ENCODE data around the gene CCNYL1.
"Not testable (repeated sequence)": the region's sequence is repeated elsewhere in the genome, so short reads cannot be mapped to it uniquely, and the experiment has no call there.

Gene CCNYL1

DNA sequence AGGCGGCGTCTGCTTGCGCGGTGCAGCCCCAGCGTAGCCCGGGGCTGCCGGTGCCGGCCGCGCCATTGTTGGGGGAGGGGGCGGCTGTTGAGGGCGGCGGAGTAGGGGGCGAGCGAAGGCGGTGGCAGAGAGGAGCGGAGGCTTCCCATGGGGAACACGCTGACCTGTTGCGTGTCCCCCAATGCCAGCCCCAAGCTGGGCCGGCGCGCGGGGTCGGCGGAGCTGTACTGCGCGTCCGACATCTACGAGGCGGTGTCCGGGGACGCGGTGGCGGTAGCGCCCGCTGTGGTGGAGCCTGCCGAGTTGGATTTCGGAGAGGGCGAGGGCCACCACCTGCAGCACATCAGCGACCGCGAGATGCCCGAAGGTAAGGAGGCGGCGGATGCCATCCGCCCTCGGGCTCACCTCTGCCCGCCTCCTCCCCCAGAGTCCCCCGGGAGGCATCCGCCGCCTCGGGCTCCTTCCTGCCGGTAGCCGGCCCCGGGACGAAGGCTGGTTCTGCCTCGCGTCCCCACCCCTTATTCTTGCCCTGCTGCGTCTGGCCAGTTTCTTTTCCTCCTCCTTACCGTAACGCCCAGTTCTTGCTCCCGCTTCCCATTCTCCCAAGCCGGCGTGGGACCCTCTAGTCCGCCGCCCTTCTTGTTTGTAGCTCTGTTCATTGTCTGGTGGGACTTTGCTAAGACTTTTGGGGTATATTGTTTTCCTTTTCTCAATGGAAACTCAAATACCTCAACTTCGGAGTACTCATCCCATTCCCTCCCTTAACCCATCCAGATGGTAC, 500 bp downstream of the CCNYL1 start:
- in situ Hi-C loops (cut with MboI; ENCODE audit: low sequenced_read_pairs), result no loop called here
- DNase-seq (ENCODE audit: low spot score in 2 of 2), result peak; percentile 49 to 68

DNA sequence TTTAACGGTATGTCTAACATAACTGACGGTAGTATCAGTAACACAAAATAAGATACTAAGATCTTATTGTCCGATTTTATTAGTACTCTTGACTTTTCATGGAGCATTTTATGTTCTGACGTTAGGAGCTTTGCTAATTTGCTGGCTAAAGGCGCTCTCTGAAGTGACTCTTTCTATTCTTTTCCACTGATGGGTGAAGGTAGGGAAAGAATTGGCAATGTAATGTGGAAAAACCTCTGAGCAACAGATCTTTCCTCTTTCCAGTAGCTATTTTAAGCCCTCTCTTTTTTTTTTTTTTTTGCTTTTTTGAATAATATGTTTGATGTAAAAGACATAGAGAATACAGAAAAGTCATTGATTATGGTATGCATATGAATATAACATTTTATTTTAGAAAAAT, 4.6 kb downstream of the CCNYL1 start:
- Histone ChIP-seq H3K4me3 (no peak overlapping the region), H3K36me3 (replicated peaks) (no peaks in the 10 kb centered on the region), H3K9me3 (no peaks in the 10 kb centered on the region), H3K4me1 (no peaks in the 10 kb centered on the region), H3K27me3 (ENCODE audit: low read depth) (no peaks in the 10 kb centered on the region)
- no peak for DNase-seq (ENCODE audit: low spot score in 2 of 2)
- in situ Hi-C loops (cut with MboI; ENCODE audit: low sequenced_read_pairs), result no loop called here

More for the DNA sequence above, 500 bp downstream of the CCNYL1 start:
- Histone ChIP-seq H3K4me1 (peaks cover 6% of the 10 kb centered on the region), H3K4me3 (peak overlapping the region; percentile 87), H3K27me3 (ENCODE audit: low read depth) (no peaks in the 10 kb centered on the region), H3K9me3 (no peaks in the 10 kb centered on the region), H3K36me3 (replicated peaks) (no peaks in the 10 kb centered on the region)

DNA sequence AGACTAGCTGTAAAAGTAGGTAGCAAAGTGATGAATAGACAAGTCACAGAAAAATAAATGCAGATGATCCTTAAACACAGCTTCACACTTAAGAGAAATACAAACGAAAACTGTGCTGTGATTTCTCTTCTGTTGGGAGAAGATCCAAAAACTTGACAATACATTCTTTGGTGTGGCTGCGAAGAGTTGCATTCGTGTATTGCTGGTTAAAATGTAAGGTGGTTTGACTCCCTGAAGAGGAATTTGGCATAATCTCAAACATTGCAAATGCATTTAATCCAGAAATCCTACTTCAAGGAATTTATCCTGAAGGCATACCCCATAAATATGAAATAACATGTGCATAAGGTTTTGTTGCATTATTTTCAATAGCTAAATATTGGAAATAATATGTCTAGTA, 7.1 kb downstream of the CCNYL1 start:
- no peaks in the 10 kb centered on the region for H3K27me3 ChIP-seq (ENCODE audit: low read depth)
- peaks cover 12% of the 10 kb centered on the region for H3K4me1 ChIP-seq
- H3K4me3 ChIP-seq, result no peak overlapping the region
- in situ Hi-C loops (cut with MboI; ENCODE audit: low sequenced_read_pairs), result no loop called here
- no peaks in the 10 kb centered on the region for H3K36me3 ChIP-seq (replicated peaks)
- no peak for DNase-seq (ENCODE audit: low spot score in 2 of 2)
- H3K9me3 ChIP-seq, result no peaks in the 10 kb centered on the region

DNA sequence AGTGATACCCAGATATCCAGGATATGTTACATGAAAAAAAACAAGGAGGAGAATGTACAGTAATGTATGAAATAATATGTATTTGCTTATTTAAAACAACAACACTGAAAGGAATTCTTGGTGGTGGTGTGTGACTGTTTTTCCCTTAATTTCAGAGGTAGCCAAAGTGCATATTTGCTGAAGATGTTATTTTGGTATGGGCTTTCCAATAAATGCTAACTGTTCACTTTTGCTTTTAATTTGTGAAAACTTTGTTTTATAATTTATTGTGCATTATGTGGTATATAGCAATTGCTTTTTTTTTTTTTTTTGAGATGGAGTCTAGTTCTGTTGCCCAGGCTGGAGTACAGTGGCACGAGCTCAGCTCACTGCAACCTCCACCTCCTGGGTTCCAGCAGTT, 7.6 kb downstream of the CCNYL1 start:
- Histone ChIP-seq H3K9me3 (no peaks in the 10 kb centered on the region), H3K36me3 (replicated peaks) (no peaks in the 10 kb centered on the region), H3K27me3 (ENCODE audit: low read depth) (no peaks in the 10 kb centered on the region), H3K4me3 (no peak overlapping the region), H3K4me1 (peaks cover 12% of the 10 kb centered on the region)
- in situ Hi-C loops (cut with MboI; ENCODE audit: low sequenced_read_pairs), result no loop called here
- DNase-seq (ENCODE audit: low spot score in 2 of 2), result no peak

DNA sequence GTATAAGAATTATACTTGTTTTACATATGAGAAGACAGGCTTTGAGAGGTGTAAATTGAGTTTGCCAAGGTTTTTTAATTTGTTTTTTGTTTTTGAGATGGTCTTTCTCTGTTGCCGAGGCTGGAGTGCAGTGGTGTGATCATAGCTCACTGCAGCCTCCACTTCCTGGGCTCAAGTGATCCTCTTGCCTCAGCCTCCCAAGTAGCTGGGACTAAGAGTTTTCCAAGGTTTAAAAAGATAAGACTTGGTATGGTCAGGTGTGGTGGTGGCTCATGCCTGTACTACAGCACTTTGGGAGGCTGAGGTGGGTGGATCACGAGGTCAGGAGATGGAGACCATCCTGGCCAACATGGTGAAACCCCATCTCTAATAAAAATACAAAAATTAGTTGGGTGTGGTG, 8.2 kb downstream of the CCNYL1 start:
- H3K4me1 ChIP-seq, result peaks cover 12% of the 10 kb centered on the region
- DNase-seq (ENCODE audit: low spot score in 2 of 2); H3K27me3 ChIP-seq (ENCODE audit: low read depth); in situ Hi-C loops (cut with MboI; ENCODE audit: low sequenced_read_pairs); H3K36me3 ChIP-seq (replicated peaks); H3K9me3 ChIP-seq; H3K4me3 ChIP-seq: not testable (repeated sequence)

DNA sequence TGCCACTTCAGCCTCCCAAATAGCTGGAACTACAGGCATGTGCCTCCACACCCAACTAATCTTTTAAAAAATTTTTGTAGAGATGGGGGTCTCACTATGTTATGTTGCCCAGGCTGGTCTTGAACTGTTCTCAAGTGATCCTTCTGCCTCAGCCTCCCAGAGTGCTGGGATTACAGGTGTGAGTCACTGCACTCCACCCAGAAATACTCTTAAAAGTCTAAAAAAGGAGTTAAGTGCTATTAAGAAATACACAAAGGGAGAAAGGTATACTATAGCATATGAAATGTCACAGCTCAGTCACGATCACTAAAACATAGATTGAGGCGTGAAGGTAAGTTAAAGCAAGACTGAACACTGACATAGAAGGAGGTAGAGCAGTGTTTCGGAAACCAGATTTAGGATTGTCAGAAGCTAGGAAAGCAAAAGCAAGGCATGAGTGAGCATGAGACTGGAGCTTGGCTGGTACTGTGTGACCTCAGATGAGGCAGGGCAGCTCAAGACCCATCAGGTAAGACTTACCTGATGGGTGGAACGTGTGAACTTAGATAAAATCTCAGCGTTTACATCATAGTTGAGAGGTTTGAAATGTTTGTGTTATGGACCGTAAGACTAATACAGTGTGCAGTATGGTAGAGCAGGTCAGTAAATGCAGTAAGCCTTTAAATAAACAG, 9.2 kb downstream of the CCNYL1 start:
- no peak for DNase-seq (ENCODE audit: low spot score in 2 of 2)
- Histone ChIP-seq H3K4me3 (no peak overlapping the region), H3K36me3 (replicated peaks) (no peaks in the 10 kb centered on the region), H3K9me3 (no peaks in the 10 kb centered on the region), H3K27me3 (ENCODE audit: low read depth) (no peaks in the 10 kb centered on the region), H3K4me1 (peaks cover 18% of the 10 kb centered on the region)
- in situ Hi-C loops (cut with MboI; ENCODE audit: low sequenced_read_pairs), result no loop called here

DNA sequence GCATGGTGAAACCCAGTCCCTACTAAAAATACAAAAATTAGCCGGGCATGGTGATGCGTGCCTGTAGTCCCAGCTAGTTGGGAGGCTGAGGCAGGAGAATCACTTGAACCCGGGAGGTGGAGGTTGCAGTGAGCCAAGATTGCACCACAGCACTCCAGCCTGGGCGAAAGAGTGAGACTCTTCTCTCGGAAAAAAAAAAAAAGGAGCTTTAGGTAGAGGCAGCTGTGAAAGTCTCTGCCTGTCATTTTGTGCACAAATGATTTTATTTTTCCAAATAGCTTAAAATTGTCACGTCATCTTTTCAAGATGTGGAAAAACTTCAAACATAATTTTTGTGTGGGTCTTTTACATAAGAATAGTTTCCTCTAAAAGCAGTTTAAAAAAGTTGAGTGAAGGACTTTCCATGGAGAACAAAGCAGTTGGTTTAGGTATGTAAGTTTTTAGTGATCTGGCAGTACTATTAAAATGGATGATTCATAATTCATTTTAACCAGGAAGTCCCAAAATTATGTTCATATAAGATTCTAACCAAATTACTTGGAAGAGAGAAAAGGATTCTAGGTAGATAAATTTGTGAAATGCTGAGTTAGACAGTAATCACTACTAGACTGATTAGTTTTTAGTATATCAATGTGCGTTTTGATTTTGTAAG, 11.5 kb downstream of the CCNYL1 start:
- no peak for DNase-seq (ENCODE audit: low spot score in 2 of 2)
- Histone ChIP-seq H3K4me1 (peaks cover 27% of the 10 kb centered on the region), H3K4me3 (no peak overlapping the region), H3K27me3 (ENCODE audit: low read depth) (no peaks in the 10 kb centered on the region), H3K36me3 (replicated peaks) (no peaks in the 10 kb centered on the region), H3K9me3 (no peaks in the 10 kb centered on the region)
- in situ Hi-C loops (cut with MboI; ENCODE audit: low sequenced_read_pairs), result no loop called here

DNA sequence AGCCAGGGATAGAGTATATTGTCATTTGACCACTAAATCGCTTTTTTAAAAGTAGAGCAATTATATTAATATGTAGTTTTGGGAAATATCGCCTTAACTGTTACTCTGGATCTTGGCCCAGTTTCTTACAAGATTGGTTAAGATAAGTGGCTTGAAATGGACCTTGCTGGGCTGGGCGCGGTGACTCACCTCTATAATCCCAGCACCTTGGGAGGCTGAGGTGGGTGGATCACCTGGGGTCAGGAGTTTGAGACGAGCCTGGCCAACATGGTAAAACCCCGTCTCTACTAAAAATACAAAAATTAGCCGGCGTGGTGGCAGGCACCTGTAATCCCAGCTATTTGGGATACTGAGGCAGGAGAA, 12.0 kb downstream of the CCNYL1 start:
- H3K4me1 ChIP-seq, result peaks cover 27% of the 10 kb centered on the region
- H3K27me3 ChIP-seq (ENCODE audit: low read depth); H3K36me3 ChIP-seq (replicated peaks); DNase-seq (ENCODE audit: low spot score in 2 of 2); in situ Hi-C loops (cut with MboI; ENCODE audit: low sequenced_read_pairs); H3K4me3 ChIP-seq; H3K9me3 ChIP-seq: not testable (repeated sequence)

DNA sequence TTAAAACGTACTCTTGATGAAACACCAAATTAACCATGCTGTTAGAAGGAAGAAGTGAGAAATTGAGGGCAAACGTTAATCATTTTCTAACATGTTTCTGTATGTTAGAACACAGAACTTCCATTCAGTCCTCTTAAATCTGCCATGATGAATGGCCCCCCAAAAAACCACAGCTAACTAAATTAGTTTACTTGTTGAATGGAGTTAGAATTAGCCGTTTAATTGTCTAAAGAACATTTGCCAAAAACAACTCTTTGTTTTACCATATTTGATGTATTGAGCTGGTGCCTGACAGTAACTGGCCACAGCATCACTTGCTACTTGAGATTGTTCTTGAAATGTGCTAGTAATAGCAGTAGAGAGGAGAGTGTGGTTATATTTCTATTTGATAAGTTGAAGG, 12.7 kb downstream of the CCNYL1 start:
- Histone ChIP-seq H3K9me3 (no peaks in the 10 kb centered on the region), H3K27me3 (ENCODE audit: low read depth) (no peaks in the 10 kb centered on the region), H3K4me1 (peaks cover 27% of the 10 kb centered on the region), H3K36me3 (replicated peaks) (no peaks in the 10 kb centered on the region), H3K4me3 (no peak overlapping the region)
- no peak for DNase-seq (ENCODE audit: low spot score in 2 of 2)
- in situ Hi-C loops (cut with MboI; ENCODE audit: low sequenced_read_pairs), result no loop called here

DNA sequence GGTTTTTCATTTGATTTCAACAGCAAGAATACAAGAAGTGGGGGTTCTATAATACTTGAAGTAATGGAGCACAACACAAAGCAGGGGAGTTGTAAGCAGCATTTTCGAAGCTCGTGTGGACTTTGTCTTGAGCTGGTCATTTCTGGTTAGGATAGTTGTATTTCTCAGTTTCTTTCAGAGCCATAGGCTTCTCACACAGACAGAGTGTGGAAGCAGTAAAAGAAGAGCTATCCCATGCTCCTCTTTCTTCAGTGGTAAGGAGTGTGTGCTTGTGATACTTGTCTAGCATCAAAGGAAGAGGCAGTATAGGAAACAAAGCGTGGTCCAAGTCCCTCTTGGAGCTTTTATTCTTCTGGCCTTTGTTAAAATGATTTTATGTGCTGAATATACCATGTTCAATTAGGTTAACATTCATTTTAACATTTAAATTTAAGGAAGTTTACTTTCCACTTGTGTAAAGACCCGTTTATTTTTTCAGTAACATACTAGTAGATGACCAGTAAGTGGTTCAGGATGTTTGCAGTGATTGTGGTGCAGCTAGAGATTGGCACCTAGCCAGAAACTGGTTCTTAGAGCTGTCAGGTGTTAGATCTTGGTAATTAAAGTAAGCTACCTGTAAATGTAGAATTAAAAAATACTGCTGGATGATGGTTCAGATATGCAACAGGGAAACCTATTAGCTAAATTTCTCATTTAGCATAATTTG, 14.6 kb downstream of the CCNYL1 start:
- no peak overlapping the region for H3K4me3 ChIP-seq
- no peaks in the 10 kb centered on the region for H3K9me3 ChIP-seq
- DNase-seq (ENCODE audit: low spot score in 2 of 2), result no peak
- peaks cover 30% of the 10 kb centered on the region for H3K4me1 ChIP-seq
- no peaks in the 10 kb centered on the region; the same call in 1 of the 2 replicates for H3K36me3 ChIP-seq (replicated peaks)
- in situ Hi-C loops (cut with MboI; ENCODE audit: low sequenced_read_pairs), result no loop called here
- no peaks in the 10 kb centered on the region for H3K27me3 ChIP-seq (ENCODE audit: low read depth)

DNA sequence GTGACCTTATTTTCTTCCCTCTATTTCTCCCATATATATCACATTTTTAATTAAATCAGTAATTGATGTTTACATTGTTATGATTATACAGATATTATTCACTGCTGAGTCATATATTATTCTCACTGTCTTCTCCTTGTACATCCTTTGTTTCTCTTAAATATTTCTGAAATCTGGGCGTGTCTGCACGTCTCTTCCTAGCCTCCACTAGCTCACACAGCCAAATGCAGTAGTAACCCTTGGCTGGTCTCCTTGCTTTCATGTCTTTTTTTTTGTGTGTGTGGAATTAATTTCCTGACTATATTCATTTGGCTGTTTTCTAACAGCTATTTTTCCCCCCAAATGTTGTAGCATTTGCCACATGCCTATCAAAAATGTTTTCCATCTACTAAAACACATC, 15.8 kb downstream of the CCNYL1 start:
- H3K4me3 ChIP-seq, result no peak overlapping the region
- no peaks in the 10 kb centered on the region; the same call in 1 of the 2 replicates for H3K36me3 ChIP-seq (replicated peaks)
- H3K4me1 ChIP-seq, result peaks cover 29% of the 10 kb centered on the region
- H3K9me3 ChIP-seq, result no peaks in the 10 kb centered on the region
- no peak for DNase-seq (ENCODE audit: low spot score in 2 of 2)
- no peaks in the 10 kb centered on the region for H3K27me3 ChIP-seq (ENCODE audit: low read depth)
- in situ Hi-C loops (cut with MboI; ENCODE audit: low sequenced_read_pairs), result no loop called here

DNA sequence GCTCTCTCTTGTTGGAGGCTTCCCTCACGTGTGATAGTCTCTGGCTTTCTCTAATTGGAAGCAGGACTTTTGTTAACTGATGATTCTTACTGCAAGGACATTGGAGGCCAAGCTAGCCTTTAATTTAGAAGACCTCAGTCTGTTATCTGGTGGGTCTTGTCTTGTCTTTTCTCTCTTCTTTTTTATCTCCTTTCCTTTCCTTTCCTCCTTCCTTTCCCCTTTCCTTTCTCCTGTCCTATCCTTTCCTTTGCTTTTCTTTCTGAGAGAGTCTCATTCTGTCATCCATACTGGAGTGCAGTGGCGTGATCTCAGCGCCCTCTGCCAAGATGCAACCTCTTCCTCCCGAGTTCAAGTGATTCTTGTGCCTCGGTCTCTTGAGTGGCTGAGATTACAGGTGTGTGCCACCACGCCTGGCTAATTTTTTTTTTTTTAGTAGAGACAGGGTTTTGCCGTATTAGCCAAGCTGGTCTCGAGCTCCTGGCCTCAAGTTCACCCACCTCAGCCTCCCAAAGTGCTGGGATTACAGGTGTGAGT, 18.1 kb downstream of the CCNYL1 start:
- DNase-seq (ENCODE audit: low spot score in 2 of 2), result no peak
- in situ Hi-C loops (cut with MboI; ENCODE audit: low sequenced_read_pairs), result no loop called here
- Histone ChIP-seq H3K9me3 (no peaks in the 10 kb centered on the region), H3K27me3 (ENCODE audit: low read depth) (no peaks in the 10 kb centered on the region), H3K36me3 (replicated peaks) (peaks cover 4% of the 10 kb centered on the region; the same call in 1 of the 2 replicates), H3K4me1 (peaks cover 18% of the 10 kb centered on the region), H3K4me3 (no peak overlapping the region)

DNA sequence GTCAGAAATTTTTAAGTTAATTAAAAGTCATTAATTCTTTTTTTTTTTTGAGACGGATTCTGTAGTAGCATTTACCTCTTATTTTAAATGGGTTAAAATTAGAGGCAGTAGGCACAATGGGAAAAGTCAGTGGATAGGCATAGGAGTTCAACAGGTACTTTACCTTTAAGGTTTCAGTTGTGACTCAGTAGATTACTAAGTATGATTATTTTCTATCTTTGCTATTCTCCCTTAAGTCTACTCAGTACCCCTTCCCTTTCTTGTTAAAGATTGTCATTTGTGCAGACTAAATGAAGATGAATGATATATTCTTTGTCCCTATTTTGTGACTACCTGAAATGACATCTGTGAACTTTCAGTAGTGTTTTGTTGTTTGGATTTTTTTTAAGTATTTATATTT, 19.7 kb downstream of the CCNYL1 start:
- no peak for DNase-seq (ENCODE audit: low spot score in 2 of 2)
- H3K27me3 ChIP-seq (ENCODE audit: low read depth), result no peaks in the 10 kb centered on the region
- H3K4me1 ChIP-seq, result peaks cover 13% of the 10 kb centered on the region
- H3K4me3 ChIP-seq, result no peak overlapping the region
- in situ Hi-C loops (cut with MboI; ENCODE audit: low sequenced_read_pairs), result no loop called here
- peaks cover 4% of the 10 kb centered on the region for H3K36me3 ChIP-seq (replicated peaks)
- H3K9me3 ChIP-seq, result no peaks in the 10 kb centered on the region
